Measurements from ENCODE around the gene MTUS2.

- TF ChIP-seq POLR2A (IDR thresholded peaks at IDR 0.05; ENCODE audit: low read depth, low read length) (no peak), TAF1 (IDR thresholded peaks at IDR 0.05; ENCODE audit: low read depth, low read length) (no peak), POLR2AphosphoS5 (IDR thresholded peaks at IDR 0.05; ENCODE audit: low read depth, low read length) (no peak), PAX5 (IDR thresholded peaks at IDR 0.05; ENCODE audit: insufficient read depth, low read length, severe bottlenecking) (no peak), SPI1 (IDR thresholded peaks at IDR 0.05; ENCODE audit: low read depth, low read length) (no peak)
Measured at GRCh38 chr13:29524176-29524575, 704.0 kb downstream of the MTUS2 start.
